Heart left ventricle (tissue), 13 donors: ENCODE results near the gene CCDC150.

Experiments used
- CTCF ChIP-seq, 12 donors: fragments of 200-600 bp; sonication (generic) in 4 of 12; IDR thresholded peaks; one replicate each; pipeline versions ENCODE4 v1.5.0 to v1.8.0; 2018 to 2022; ENCODE audit warnings: antibody characterized with exemption in 12 of 12, mild to moderate bottlenecking in 5 of 12
- POLR2A ChIP-seq, 2 donors: fragments of 450-650 bp; IDR thresholded peaks; one replicate each; pipeline ENCODE4 v1.6.1; 2017; ENCODE audit warnings: antibody characterized with exemption in 2 of 2, mild to moderate bottlenecking in 2 of 2, moderate library complexity in 2 of 2
- donor health status: ischemic (EF 13 %, LVEDD 7.1; RV severe dilation, severe dysfunction).
- donor health status: DM: no; HTN: yes; CAD: no.
- donor health status: DM: no; HTN: no; CAD: no.
- donor health status: ischemic (EF 25% LVEDD 6.9; RV normal size, moderate dysfunction).
- donor health status: ischemic (EF 25% LVEDD 5.7; RV mildly dilated, moderate dysfunction).
- donor health status: ischemic (EF 35%, LVEDD 5.7; RV mildly dilated, moderate dysfunction).
- donor health status: nonischemic (EF 11% LVEDD 7.7; RV severe dilation, severe dysfunction).
- donor health status: DM: yes; HTN: yes; CAD: no.
- donor health status: PGD.
- donor health status: ischemic (EF 29% LVEDD 5.4; RV normal size, mild dysfunction).
- donor health status: nonischemic (EF 23%, LVEDD 6.1; RV moderate dilation, normal function).

GRCh38 chr2:196610796-196611195 is 28.7 kb upstream of the CCDC150 start:
- TF ChIP-seq POLR2A (IDR thresholded peaks at IDR 0.05) (no peak), CTCF (IDR thresholded peaks at IDR 0.05) (no peak)
